ENCODE data around the gene FAM222B. TPM values are rescaled to one million over a fixed set of nuclear protein-coding genes. Genes with fewer than 3 reads are reported as not detected.

FAM222B gene
- total and polyA plus RNA-seq, 2 of the 4 experiments (the other 2 are of a cell fraction), result 2.5 to 10.8 TPM

- no peak overlapping the region for H2BK120ac ChIP-seq (ENCODE audit: low read depth, low read length)
- no CpG with 5 or more reads among the region's 2 CpGs for WGBS, 2 experiments (ENCODE audit: extremely low coverage in 2 of 2, insufficient read length in 1 of 2)
- no peaks in the 10 kb centered on the region for H3K9me3 ChIP-seq (ENCODE audit: control insufficient read depth, insufficient read depth, low read length)
- H2AFZ ChIP-seq (replicated peaks; ENCODE audit: low read length, poor library complexity), result no peak overlapping the region
- H4K8ac ChIP-seq (ENCODE audit: low read depth in 2 of 2, low read length in 2 of 2), result no peak overlapping the region
- peaks cover 3% of the 10 kb centered on the region for H3K36me3 ChIP-seq (ENCODE audit: control insufficient read depth, insufficient read depth, low read length)
- no peak overlapping the region for H2AK9ac ChIP-seq (replicated peaks; ENCODE audit: low read depth, low read length, poor library complexity)
- H3K56ac ChIP-seq (ENCODE audit: extremely low read depth, insufficient read depth, low read length), result no peak overlapping the region
- H2BK5ac ChIP-seq (ENCODE audit: low read depth, low read length, poor library complexity, severe bottlenecking), result no peak overlapping the region
- H2BK20ac ChIP-seq (ENCODE audit: low read depth, low read length), result no peak overlapping the region
- peaks cover 20 to 73% of the 10 kb centered on the region in 2 experiments for H3K79me1 ChIP-seq (ENCODE audit: low read depth in 1 of 2, low read length in 2 of 2)
- DNase-seq (no peak), ATAC-seq (ENCODE audit: low read depth) (no peak)
- H2AK5ac ChIP-seq (ENCODE audit: low read depth, low read length), result no peak overlapping the region
- TF ChIP-seq MAFK (IDR thresholded peaks at IDR 0.05; ENCODE audit: low read depth, low read length) (no peak), FOS (IDR thresholded peaks at IDR 0.05; ENCODE audit: low read depth, low read length) (no peak), BHLHE40 (IDR thresholded peaks at IDR 0.05; ENCODE audit: low read depth, low read length) (no peak), MXI1 (IDR thresholded peaks at IDR 0.05; ENCODE audit: borderline replicate concordance, low read depth, low read length) (no peak), ELK1 (IDR thresholded peaks at IDR 0.05; ENCODE audit: borderline replicate concordance, low read depth, low read length) (no peak), MAZ (IDR thresholded peaks at IDR 0.05; ENCODE audit: borderline replicate concordance, low read depth, low read length) (no peak), RAD21 (IDR thresholded peaks at IDR 0.05; ENCODE audit: low read length) (no peak), SMC3 (IDR thresholded peaks at IDR 0.05; ENCODE audit: low read depth, low read length) (no peak), RFX5 (IDR thresholded peaks at IDR 0.05; ENCODE audit: low read depth, low read length) (no peak), RCOR1 (IDR thresholded peaks at IDR 0.05; ENCODE audit: insufficient replicate concordance, low read length) (no peak), USF2 (IDR thresholded peaks at IDR 0.05; ENCODE audit: low read depth, low read length) (no peak), CTCF (conservative IDR thresholded peaks at IDR 0.05; ENCODE audit: low read depth, low read length) (no peak), CEBPB (IDR thresholded peaks at IDR 0.05; ENCODE audit: low read depth, low read length) (no peak), POLR2A (IDR thresholded peaks at IDR 0.05; ENCODE audit: low read depth, low read length) (no peak), NFE2L2 (IDR thresholded peaks at IDR 0.05; ENCODE audit: low read depth, low read length) (no peak), CHD1 (IDR thresholded peaks at IDR 0.05; ENCODE audit: low read depth, low read length) (no peak)
- intact Hi-C loops (cut with micrococcal nuclease) (no loop called here), in situ Hi-C loops (cut with MboI; ENCODE audit: low sequenced_read_pairs) (no loop called here), dilution Hi-C loops (cut with HindIII; ENCODE audit: low sequenced_read_pairs, unreplicated experiment) (no loop called here)
- no peak overlapping the region for H3K9ac ChIP-seq (ENCODE audit: low read depth, low read length)
- H3K27me3 ChIP-seq (ENCODE audit: control insufficient read depth, insufficient read depth, low read length), result no peaks in the 10 kb centered on the region
- POLR2A ChIA-PET (ENCODE audit: unreplicated experiment), result interaction anchor here (0.7 kb wide), 1 partner anchor 1239 kb away, joined by 5 read pairs; no protein-coding TSS in a partner anchor
- CTCF ChIA-PET, result no interaction called here
- H3K4me3 ChIP-seq (ENCODE audit: insufficient read depth, low read depth, low read length), result no peak overlapping the region
- no peaks in the 10 kb centered on the region for H3K4me1 ChIP-seq (ENCODE audit: control insufficient read depth, insufficient read depth, low read length)
- H4K91ac ChIP-seq (ENCODE audit: insufficient read depth, low read depth, low read length), result no peak overlapping the region
- no peak overlapping the region for H2BK15ac ChIP-seq (ENCODE audit: low read depth, low read length)
- no TSS peak for BruUV-seq (replicated peaks)
- H3K4me2 ChIP-seq (ENCODE audit: low read depth, low read length), result no peak overlapping the region
- H4K5ac ChIP-seq (ENCODE audit: low read depth, low read length), result no peak overlapping the region
- H3K4ac ChIP-seq (ENCODE audit: low read depth, low read length), result no peak overlapping the region
- H3K14ac ChIP-seq (replicated peaks; ENCODE audit: low read depth, low read length), result no peak overlapping the region
- no peak overlapping the region for H3K18ac ChIP-seq (ENCODE audit: low read depth, low read length)
- H3K27ac ChIP-seq (ENCODE audit: insufficient read depth, low read length), result no peak overlapping the region
- peaks cover 3% of the 10 kb centered on the region; the same call in 1 of the 2 replicates for H3K9me1 ChIP-seq (ENCODE audit: insufficient read depth, low read length)
- no peak overlapping the region for H3K23ac ChIP-seq (ENCODE audit: low read depth, low read length)
- H4K20me1 ChIP-seq (ENCODE audit: insufficient read depth, low read length), result peaks cover 54% of the 10 kb centered on the region
These were observed 46.5 kb downstream of the FAM222B start for GRCh38 chr17:28796062-28796461.

Data from IMR-90 (cell line).